ENCODE results near the gene ETV3. TPM values are rescaled to one million over a fixed set of nuclear protein-coding genes. Genes with fewer than 3 reads are reported as not detected.
A peak's percentile ranks its signal among the peaks of the same experiment; 100 is the strongest.

Gene ETV3
- total RNA-seq, 4 donors from 2014 or later: 8.6 to 13.4 (median 11.4) TPM

- no peaks in the 10 kb centered on the region for H3K27me3 ChIP-seq
- H3K4me1 ChIP-seq: no peaks in the 10 kb centered on the region
- H3K27ac ChIP-seq: no peak overlapping the region
- H3K9me3 ChIP-seq: no peaks in the 10 kb centered on the region
- no peak for ATAC-seq
- intact Hi-C loops (cut with DNase I; ENCODE audit: low total_unique reads): no loop called here
- H3K4me3 ChIP-seq: no peak overlapping the region
- TF ChIP-seq CTCF (IDR thresholded peaks at IDR 0.05 in 4 of 5, conservative IDR thresholded peaks at IDR 0.05 in 1 of 5): no peak
- TF ChIP-seq POLR2A (IDR thresholded peaks at IDR 0.05): no peak
- no peaks in the 10 kb centered on the region for H3K36me3 ChIP-seq
- in situ Hi-C loops (cut with MboI; ENCODE audit: low sequenced_read_pairs in 4 of 4): loop anchor here in 1 of 4 donors (5.0 kb wide), 1 partner anchor 65 kb away; no protein-coding TSS in a partner anchor
- no peak for DNase-seq
Observed at GRCh38 chr1:157096881-157097280, 41.3 kb downstream of the ETV3 start.

GRCh38 chr1:157095551-157095950 is 42.6 kb downstream of the ETV3 start:
- H3K4me3 ChIP-seq: no peak overlapping the region
- H3K4me1 ChIP-seq: no peaks in the 10 kb centered on the region
- intact Hi-C loops (cut with DNase I; ENCODE audit: low total_unique reads) (no loop called here), in situ Hi-C loops (cut with MboI; ENCODE audit: low sequenced_read_pairs in 4 of 4) (loop anchor here in 1 of 4 donors (5.0 kb wide), 1 partner anchor 67 kb away; no protein-coding TSS in a partner anchor)
- no peaks in the 10 kb centered on the region for H3K27me3 ChIP-seq
- DNase-seq (no peak), ATAC-seq (no peak)
- H3K36me3 ChIP-seq: no peaks in the 10 kb centered on the region
- no peak for TF ChIP-seq POLR2A (IDR thresholded peaks at IDR 0.05)
- no peak for TF ChIP-seq CTCF (IDR thresholded peaks at IDR 0.05 in 4 of 5, conservative IDR thresholded peaks at IDR 0.05 in 1 of 5)
- H3K27ac ChIP-seq: no peak overlapping the region
- H3K9me3 ChIP-seq: no peaks in the 10 kb centered on the region

- Histone ChIP-seq H3K36me3 (no peaks in the 10 kb centered on the region), H3K9me3 (no peaks in the 10 kb centered on the region), H3K27ac (no peak overlapping the region), H3K4me1 (no peaks in the 10 kb centered on the region), H3K4me3 (no peak overlapping the region), H3K27me3 (no peaks in the 10 kb centered on the region)
- ATAC-seq (no peak), DNase-seq (no peak)
- in situ Hi-C loops (cut with MboI; ENCODE audit: low sequenced_read_pairs in 4 of 4): loop anchor here in 1 of 4 donors (5.0 kb wide), 1 partner anchor 67 kb away; no protein-coding TSS in a partner anchor
- TF ChIP-seq CTCF (IDR thresholded peaks at IDR 0.05 in 4 of 5, conservative IDR thresholded peaks at IDR 0.05 in 1 of 5): no peak
- TF ChIP-seq POLR2A (IDR thresholded peaks at IDR 0.05): no peak
- intact Hi-C loops (cut with DNase I; ENCODE audit: low total_unique reads): no loop called here
Observed at GRCh38 chr1:157095091-157095490, 43.1 kb downstream of the ETV3 start.

GRCh38 chr1:157092831-157093230 is 45.4 kb downstream of the ETV3 start:
- intact Hi-C loops (cut with DNase I; ENCODE audit: low total_unique reads): no loop called here
- H3K27me3 ChIP-seq: no peaks in the 10 kb centered on the region
- no peaks in the 10 kb centered on the region for H3K36me3 ChIP-seq
- TF ChIP-seq POLR2A (IDR thresholded peaks at IDR 0.05) (no peak), CTCF (IDR thresholded peaks at IDR 0.05 in 4 of 5, conservative IDR thresholded peaks at IDR 0.05 in 1 of 5) (no peak)
- in situ Hi-C loops (cut with MboI; ENCODE audit: low sequenced_read_pairs in 4 of 4): loop anchor here in 3 of 4 donors (5.0 kb wide), 2 partner anchors 59 to 69 kb away; no protein-coding TSS in a partner anchor
- H3K27ac ChIP-seq: peak overlapping the region in 1 of 4 donors; percentile 34
- H3K4me1 ChIP-seq: no peaks in the 10 kb centered on the region
- H3K4me3 ChIP-seq: no peak overlapping the region
- no peaks in the 10 kb centered on the region for H3K9me3 ChIP-seq
- peak in 1 of 2 donors; percentile 40 for ATAC-seq
- peak in 1 of 2 donors; percentile 26 for DNase-seq

Measured in gastrocnemius medialis (tissue), 4 donors.